ENCODE results near the gene DAPK2.

GRCh38 chr15:63950911-63951481, 95.3 kb downstream of the DAPK2 start:
- TF ChIP-seq CTCF (conservative IDR thresholded peaks at IDR 0.05 in 1 of 2, IDR thresholded peaks at IDR 0.05 in 1 of 2; ENCODE audit: extremely low read depth in 1 of 2, insufficient read depth in 1 of 2, low read depth in 1 of 2, low read length in 2 of 2) (no peak), EZH2 (IDR thresholded peaks at IDR 0.05; ENCODE audit: borderline replicate concordance, low read length) (no peak)
